A549 treated with AZD2906 at 1 μM for 4 hours (cell line): ENCODE data around the gene OSBPL9. TPM values are rescaled to one million over a fixed set of nuclear protein-coding genes. Genes with fewer than 3 reads are reported as not detected.

Source experiments
- total RNA-seq: library from RNA; stranded (reverse); fragments of 200-300 nt; extraction: Qiagen RNA extraction; gene quantifications from 5 replicates; pipeline ENCODE4 v1.2.3, GENCODE V29; 2022

The OSBPL9 gene
- total RNA-seq: 32.4 to 44.5 TPM (median 39.4 TPM) in 5 replicates

GRCh38 chr1:51616903-51617708 lies at the start of gene OSBPL9:
OSBPL9 (plus strand) TSS chr1:51617092; CDS start chr1:51617111, 19 bp downstream.

Other genes starting within 250 kb of the OSBPL9 start
- gene EPS15, start 97.8 kb upstream of the OSBPL9 start, total RNA-seq: 9.2 to 15.8 TPM (median 11.6 TPM) in 5 replicates